ENCODE measurements around the gene ZBTB47. TPM values are rescaled to one million over a fixed set of nuclear protein-coding genes. Genes with fewer than 3 reads are reported as not detected.

The ZBTB47 gene
- total RNA-seq, 1 donor from 2014 or later, result 28.1 TPM

GRCh38 chr3:42660131-42660715 is 6.7 kb downstream of the ZBTB47 start:
- Histone ChIP-seq H3K4me3 (no peak overlapping the region), H3K4me1 (peaks cover 9% of the 10 kb centered on the region), H3K9me3 (no peaks in the 10 kb centered on the region), H3K36me3 (peaks cover 9% of the 10 kb centered on the region), H3K27ac (no peak overlapping the region), H3K27me3 (no peaks in the 10 kb centered on the region)
- intact Hi-C loops (cut with DNase I), result no loop called here
- ATAC-seq, result no peak
- DNase-seq, result no peak
- TF ChIP-seq CTCF (IDR thresholded peaks at IDR 0.05), result no peak

- DNase-seq, result no peak
- Histone ChIP-seq H3K27me3 (no peaks in the 10 kb centered on the region), H3K4me1 (peaks cover 2% of the 10 kb centered on the region), H3K27ac (no peak overlapping the region), H3K9me3 (no peaks in the 10 kb centered on the region), H3K4me3 (no peak overlapping the region), H3K36me3 (peaks cover 9% of the 10 kb centered on the region)
- no peak for TF ChIP-seq CTCF (IDR thresholded peaks at IDR 0.05)
- intact Hi-C loops (cut with DNase I), result no loop called here
- ATAC-seq, result no peak
These were observed 7.4 kb downstream of the ZBTB47 start for GRCh38 chr3:42660898-42661297.

GRCh38 chr3:42661593-42662022 is 8.1 kb downstream of the ZBTB47 start:
- DNase-seq (no peak), ATAC-seq (no peak)
- Histone ChIP-seq H3K9me3 (no peaks in the 10 kb centered on the region), H3K4me1 (peaks cover 2% of the 10 kb centered on the region), H3K4me3 (no peak overlapping the region), H3K36me3 (peaks cover 9% of the 10 kb centered on the region), H3K27me3 (no peaks in the 10 kb centered on the region), H3K27ac (no peak overlapping the region)
- intact Hi-C loops (cut with DNase I), result no loop called here
- TF ChIP-seq CTCF (IDR thresholded peaks at IDR 0.05), result no peak

- Histone ChIP-seq H3K4me1 (peaks cover 5% of the 10 kb centered on the region), H3K4me3 (no peak overlapping the region), H3K9me3 (no peaks in the 10 kb centered on the region), H3K27me3 (no peaks in the 10 kb centered on the region), H3K27ac (no peak overlapping the region), H3K36me3 (peaks cover 9% of the 10 kb centered on the region)
- no peak for ATAC-seq
- no peak for DNase-seq
- TF ChIP-seq CTCF (IDR thresholded peaks at IDR 0.05), result no peak
- intact Hi-C loops (cut with DNase I), result no loop called here
These were observed 8.7 kb downstream of the ZBTB47 start for GRCh38 chr3:42662037-42662812.

GRCh38 chr3:42662813-42663535 is 9.5 kb downstream of the ZBTB47 start:
- Histone ChIP-seq H3K4me3 (no peak overlapping the region), H3K27me3 (no peaks in the 10 kb centered on the region), H3K4me1 (peaks cover 8% of the 10 kb centered on the region), H3K36me3 (peaks cover 9% of the 10 kb centered on the region), H3K27ac (no peak overlapping the region), H3K9me3 (no peaks in the 10 kb centered on the region)
- DNase-seq (no peak), ATAC-seq (no peak)
- intact Hi-C loops (cut with DNase I), result no loop called here
- TF ChIP-seq CTCF (IDR thresholded peaks at IDR 0.05), result no peak
